ENCODE data around the gene TRIM29. TPM values are rescaled to one million over a fixed set of nuclear protein-coding genes. Genes with fewer than 3 reads are reported as not detected.

Gene TRIM29
- total and polyA plus RNA-seq, 10 of the 15 experiments (the other 5 are each of a cell fraction or from before 2014, with no cell fraction given) = 0.08 to 0.67 (median 0.26) TPM; not detected in 5

DNA sequence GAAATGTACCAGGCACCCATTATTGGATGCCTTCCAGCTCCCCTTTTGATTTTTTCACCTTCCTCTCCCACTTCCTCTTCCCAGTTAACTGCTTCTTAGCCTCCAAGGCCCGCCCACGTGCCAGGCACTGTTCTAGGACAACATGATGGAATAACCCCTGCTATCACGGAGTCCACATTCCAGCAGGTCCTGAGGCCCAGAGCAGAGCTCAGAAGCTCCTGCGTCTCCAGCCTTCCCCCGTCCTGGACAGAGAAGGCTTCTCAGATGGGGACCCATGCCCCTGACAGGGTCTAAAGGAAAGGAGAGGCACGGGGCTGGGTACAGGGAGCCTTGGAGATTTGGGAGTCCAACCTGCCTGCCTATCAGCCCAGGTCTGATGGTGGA, 29.1 kb downstream of the TRIM29 start:
- Histone ChIP-seq H3K79me2 (ENCODE audit: control insufficient read depth, insufficient read depth, low read length) (no peaks in the 10 kb centered on the region), H3K9me3 (replicated peaks; ENCODE audit: control insufficient read depth, insufficient read depth, low read length) (no peaks in the 10 kb centered on the region; the same call in 2 of the 3 replicates), H3K27me3 (replicated peaks in 1 of 2; ENCODE audit: control insufficient read depth in 2 of 2, insufficient read depth in 2 of 2, low read length in 1 of 2) (peaks cover 12 to 14% of the 10 kb centered on the region in 2 experiments), H3K4me2 (ENCODE audit: control insufficient read depth, insufficient read depth) (no peak overlapping the region), H3K36me3 (ENCODE audit: control insufficient read depth in 2 of 2, insufficient read depth in 2 of 2, low read length in 1 of 2) (no peaks in the 10 kb centered on the region), H3K4me3 (no peak overlapping the region), H3K27ac (ENCODE audit: control insufficient read depth, insufficient read depth) (no peak overlapping the region), H3K4me1 (ENCODE audit: control insufficient read depth, insufficient read depth, low read length) (no peaks in the 10 kb centered on the region), H4K20me1 (ENCODE audit: control insufficient read depth, insufficient read depth) (no peaks in the 10 kb centered on the region; the same call in 1 of the 2 replicates), H3K9ac (ENCODE audit: control insufficient read depth, insufficient read depth, low read length) (no peak overlapping the region), H2AFZ (ENCODE audit: control insufficient read depth, low read depth, low read length) (no peak overlapping the region)
- ATAC-seq (no peak), DNase-seq (ENCODE audit: low read depth, low spot score) (no peak), FAIRE-seq (no peak)
- ChIA-PET CTCF (interaction anchor here (0.6 to 3.2 kb wide), 41 partner anchors 8 to 754 kb away, joined by 3 to 25 read pairs (median 5); partner anchors contain the start of gene NECTIN1), RAD21 (ENCODE audit: unreplicated experiment) (interaction anchor here (0.7 to 2.7 kb wide), 18 partner anchors 11 to 629 kb away, joined by 3 to 19 read pairs (median 4); partner anchors contain the start of gene NECTIN1), POLR2A (no interaction called here), SMC1A (ENCODE audit: uncharacterized antibody, unreplicated experiment) (interaction anchor here (0.6 to 2.1 kb wide), 19 partner anchors 11 to 628 kb away, joined by 3 to 10 read pairs (median 4); partner anchors contain the start of gene NECTIN1)
- no TSS peak for BruUV-seq (replicated peaks)
- intact Hi-C loops (cut with micrococcal nuclease; ENCODE audit: unreplicated experiment) = loop anchor here (1.0 to 5.0 kb wide), 5 partner anchors 96 to 628 kb away; no protein-coding TSS in a partner anchor
- 20% methylated on average over 6 of the region's 6 CpGs for WGBS (ENCODE audit: insufficient coverage, insufficient replicate concordance, low lambda C conversion rate, missing lambda C conversion rate)
- TF ChIP-seq MTA3 (IDR thresholded peaks at IDR 0.05; ENCODE audit: borderline replicate concordance, low read length) (no peak), MEF2B (IDR thresholded peaks at IDR 0.05; ENCODE audit: partially characterized antibody, poor library complexity, severe bottlenecking) (no peak), SIX5 (IDR thresholded peaks at IDR 0.05; ENCODE audit: low read depth, low read length, severe bottlenecking) (no peak), SMAD1 (IDR thresholded peaks at IDR 0.05; ENCODE audit: low read depth, partially characterized antibody) (no peak), ZSCAN29 (IDR thresholded peaks at IDR 0.05) (no peak), LARP7 (IDR thresholded peaks at IDR 0.05) (no peak), POU2F2 (IDR thresholded peaks at IDR 0.05; ENCODE audit: borderline replicate concordance, low read depth, low read length) (no peak), ZBED1 (IDR thresholded peaks at IDR 0.05; ENCODE audit: borderline replicate concordance) (no peak), EZH2 (IDR thresholded peaks at IDR 0.05; ENCODE audit: borderline replicate concordance, control insufficient read depth, low read depth, low read length) (no peak), MYC (IDR thresholded peaks at IDR 0.05; ENCODE audit: insufficient read depth, insufficient read length, insufficient replicate concordance, low read length, severe bottlenecking) (no peak)
- in situ Hi-C loops (cut with MboI) = loop anchor here (5.0 kb wide), 1 partner anchor 436 kb away; no protein-coding TSS in a partner anchor
